Right lobe of liver (tissue), 6 donors: Measurements from ENCODE around the gene C10orf90. TPM values are rescaled to one million over a fixed set of nuclear protein-coding genes. Genes with fewer than 3 reads are reported as not detected.

ENCODE experiments used
- ATAC-seq, 4 donors: fragments of 200-7000 bp; cut with Tn5 transposase; one replicate each; pipeline ENCODE4 v1.9.1; 2020; ENCODE audit warnings: mild to moderate bottlenecking in 4 of 4, moderate library complexity in 4 of 4
- DNase-seq, 3 donors: peaks; one replicate each; pipeline ENCODE4 v3.0.0-alpha.2; 2020
- H3K27ac ChIP-seq, 3 donors: fragments of 200-600 bp; one replicate each; pipeline ENCODE4 v1.8.0; 2022
- H3K27me3 ChIP-seq, 2 donors: fragments of 200-600 bp; one replicate each; pipeline ENCODE4 v1.8.0; 2022
- H3K36me3 ChIP-seq, 4 donors: fragments of 200-600 bp; sonication (generic) in 1 of 4; one replicate each; pipeline versions ENCODE4 v1.5.1 to v1.8.0; 2017 to 2022; ENCODE audit warnings: control low read depth in 1 of 4
- H3K4me1 ChIP-seq, 4 donors: fragments of 200-600 bp; sonication (generic) in 1 of 4; one replicate each; pipeline versions ENCODE4 v1.5.1 to v1.8.0; 2017 to 2022; ENCODE audit warnings: control low read depth in 1 of 4
- H3K4me3 ChIP-seq, 3 donors: fragments of 200-600 bp; one replicate each; pipeline ENCODE4 v1.8.0; 2022
- H3K9me3 ChIP-seq, 4 donors: fragments of 200-600 bp; sonication (generic) in 1 of 4; one replicate each; pipeline versions ENCODE4 v1.5.1 to v1.8.0; 2017 to 2022; ENCODE audit warnings: control low read depth in 1 of 4
- POLR2A ChIP-seq: fragments of 450-650 bp; IDR thresholded peaks from one replicate; pipeline ENCODE4 v1.6.1; 2017; ENCODE audit warnings: antibody characterized with exemption, mild to moderate bottlenecking
- WGBS: methylation state at CpG from one replicate; pipeline ENCODE4 v1.1.6; 2018; ENCODE audit warnings: low coverage, low lambda C conversion rate; ENCODE audit not compliant: insufficient coverage; ENCODE audit errors: missing lambda C conversion rate; 5-methylcytosine and 5-hydroxymethylcytosine counted together
- intact Hi-C, 2 donors: fragments of 100-400 bp; cut with DNase I; formaldehyde crosslinking; loops; one replicate each; pipeline versions ENCODE4 v1.11.2 to v1.14.1; 2022
- total RNA-seq, 6 experiments: library from RNA; depleted of rRNA in 2 of 6; stranded (reverse); fragments of >200 nt in 2 of 6; fragmentation: NEBNext Ultra II Directional in 3 of 6; extraction: Animal tissue kit (Norgen Biotek cat#: 25700) in 3 of 6; gene quantifications; one replicate each; pipeline versions ENCODE4 v1.1.0 to v1.2.4, GENCODE V29; 2016 to 2023
- TF ChIP-seq, protein P1 (sequence below), 4 donors: fragments of 200-600 bp in 3 of 4; fragments of 450-650 bp in 1 of 4; IDR thresholded peaks; one replicate each; pipeline versions ENCODE4 v1.5.1 to v1.8.0; 2016 to 2022; ENCODE audit warnings: antibody characterized with exemption in 4 of 4, mild to moderate bottlenecking in 2 of 4
- donor health status: DM: no; HTN: yes; CAD: no.
- donor health status: DM: no; HTN: no; CAD: no.
- donor health status: DM: no; HTN: no; CAD: no.
- donor health status: DM: no; HTN: yes; CAD: no.
- donor health status: DM: no; HTN: yes; CAD: no.

C10orf90 gene
- total RNA-seq, 6 experiments from 2014 or later, result 0.22 to 0.43 TPM; not detected in 4

DNA sequence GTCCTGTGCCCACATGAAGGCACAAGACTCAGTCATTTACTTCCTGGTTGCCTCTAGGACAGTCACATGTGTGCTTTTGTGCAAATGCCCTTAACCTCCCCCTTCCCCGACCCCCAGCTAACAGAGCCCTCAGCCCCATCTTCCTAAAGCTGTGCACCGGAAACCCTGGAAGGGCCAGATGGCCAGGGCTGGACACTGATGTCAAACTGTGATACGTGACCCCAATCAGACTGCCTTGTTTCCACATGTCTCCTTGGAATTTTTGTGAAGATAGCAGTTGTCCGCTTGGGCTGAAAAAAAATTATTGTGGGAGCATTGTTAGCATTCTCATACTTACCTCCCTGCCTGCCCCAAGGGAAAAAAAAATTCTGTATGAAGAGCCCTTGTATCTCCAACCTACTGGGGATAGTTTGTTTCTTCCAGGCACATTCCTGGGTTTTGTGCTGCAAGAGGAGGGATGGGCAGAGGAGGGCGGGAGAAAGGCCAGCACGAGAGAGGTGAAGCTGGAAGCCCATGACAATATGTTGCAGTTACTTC is 265.2 kb downstream of the C10orf90 start:
- ATAC-seq (no peak), DNase-seq (no peak)
- no peaks in the 10 kb centered on the region for H3K27me3 ChIP-seq
- no peaks in the 10 kb centered on the region for H3K9me3 ChIP-seq
- no peak overlapping the region for H3K27ac ChIP-seq
- WGBS, result 52% methylated on average over 5 of the region's 6 CpGs
- no peaks in the 10 kb centered on the region for H3K4me1 ChIP-seq
- no peaks in the 10 kb centered on the region for H3K36me3 ChIP-seq
- intact Hi-C loops, result no loop called here
- TF ChIP-seq POLR2A, result no peak
- TF ChIP-seq, protein P1, sequence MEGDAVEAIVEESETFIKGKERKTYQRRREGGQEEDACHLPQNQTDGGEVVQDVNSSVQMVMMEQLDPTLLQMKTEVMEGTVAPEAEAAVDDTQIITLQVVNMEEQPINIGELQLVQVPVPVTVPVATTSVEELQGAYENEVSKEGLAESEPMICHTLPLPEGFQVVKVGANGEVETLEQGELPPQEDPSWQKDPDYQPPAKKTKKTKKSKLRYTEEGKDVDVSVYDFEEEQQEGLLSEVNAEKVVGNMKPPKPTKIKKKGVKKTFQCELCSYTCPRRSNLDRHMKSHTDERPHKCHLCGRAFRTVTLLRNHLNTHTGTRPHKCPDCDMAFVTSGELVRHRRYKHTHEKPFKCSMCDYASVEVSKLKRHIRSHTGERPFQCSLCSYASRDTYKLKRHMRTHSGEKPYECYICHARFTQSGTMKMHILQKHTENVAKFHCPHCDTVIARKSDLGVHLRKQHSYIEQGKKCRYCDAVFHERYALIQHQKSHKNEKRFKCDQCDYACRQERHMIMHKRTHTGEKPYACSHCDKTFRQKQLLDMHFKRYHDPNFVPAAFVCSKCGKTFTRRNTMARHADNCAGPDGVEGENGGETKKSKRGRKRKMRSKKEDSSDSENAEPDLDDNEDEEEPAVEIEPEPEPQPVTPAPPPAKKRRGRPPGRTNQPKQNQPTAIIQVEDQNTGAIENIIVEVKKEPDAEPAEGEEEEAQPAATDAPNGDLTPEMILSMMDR (IDR thresholded peaks at IDR 0.05), result no peak
- H3K4me3 ChIP-seq, result no peak overlapping the region

DNA sequence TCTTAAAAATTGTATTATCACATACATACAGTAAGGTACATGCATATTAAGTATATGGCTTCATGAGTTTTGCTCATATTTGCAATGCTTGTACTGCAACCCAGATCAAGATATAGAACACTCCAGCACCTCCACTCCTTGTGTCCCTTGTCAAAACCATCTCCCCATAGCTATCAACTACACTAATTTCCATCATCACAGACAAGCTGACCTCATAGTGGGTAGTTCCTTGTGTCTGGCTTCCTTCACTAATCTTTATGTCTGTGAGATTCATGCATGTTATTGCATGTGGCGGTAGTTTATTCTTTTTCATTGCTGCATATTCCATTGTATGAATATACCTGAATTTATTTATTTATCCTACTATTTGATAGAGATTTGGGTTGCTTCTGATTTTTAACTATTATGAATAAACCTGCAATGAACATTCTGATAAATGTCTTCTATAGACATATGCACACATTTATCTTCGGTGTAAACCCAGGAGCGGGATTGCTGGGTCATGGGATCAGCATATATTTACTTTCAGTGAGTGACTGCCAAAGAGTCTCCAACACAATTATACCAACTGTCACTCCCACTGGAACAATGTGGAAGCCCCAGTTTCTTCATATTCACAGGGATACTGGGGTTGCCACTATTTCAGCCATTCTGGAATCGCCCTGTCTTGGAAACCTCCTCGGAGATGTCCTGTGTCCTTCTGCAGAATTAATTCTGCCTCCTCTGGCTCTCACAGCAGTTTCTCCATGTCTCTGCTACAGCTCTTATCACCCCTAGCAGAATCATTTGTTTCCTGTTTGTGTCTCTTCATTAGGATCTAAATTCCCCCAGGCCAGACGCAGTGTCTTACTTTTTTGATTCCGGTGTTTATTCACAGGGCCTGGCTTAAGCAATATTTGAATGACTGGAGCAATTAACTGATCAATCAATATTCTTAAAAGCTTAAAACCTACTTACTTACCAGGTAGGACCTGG is 267.5 kb downstream of the C10orf90 start:
- Histone ChIP-seq H3K9me3 (no peaks in the 10 kb centered on the region), H3K27me3 (no peaks in the 10 kb centered on the region), H3K27ac (no peak overlapping the region), H3K4me3 (no peak overlapping the region), H3K36me3 (no peaks in the 10 kb centered on the region), H3K4me1 (no peaks in the 10 kb centered on the region)
- DNase-seq (no peak), ATAC-seq (peak; percentile 26 to 75 (median 39))
- WGBS, result 37% methylated on average over 7 of the region's 7 CpGs
- intact Hi-C loops, result no loop called here
- TF ChIP-seq, protein P1 (IDR thresholded peaks at IDR 0.05), result no peak
- TF ChIP-seq POLR2A, result no peak

DNA sequence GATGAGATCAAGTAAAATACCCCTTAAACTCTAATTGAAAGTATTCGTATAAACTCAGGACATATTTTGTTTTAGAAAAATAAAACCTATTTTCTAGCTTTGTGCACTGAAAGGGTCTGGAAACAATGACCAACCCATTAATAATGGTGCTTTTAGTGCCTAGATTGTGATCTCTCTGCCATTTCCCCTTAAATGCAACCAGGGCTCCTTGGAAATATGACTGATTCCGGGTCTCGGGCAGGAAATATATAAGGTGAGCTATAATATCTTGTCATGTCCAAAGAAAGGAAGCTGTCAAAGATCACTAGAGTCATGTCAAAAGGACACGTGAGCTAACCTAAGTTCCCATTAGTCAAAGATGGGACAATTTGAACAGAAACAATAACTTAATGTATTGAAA is 269.9 kb downstream of the C10orf90 start:
- no peaks in the 10 kb centered on the region for H3K27me3 ChIP-seq
- DNase-seq, result no peak
- H3K27ac ChIP-seq, result no peak overlapping the region
- H3K4me3 ChIP-seq, result no peak overlapping the region
- ATAC-seq, result no peak
- no peaks in the 10 kb centered on the region for H3K36me3 ChIP-seq
- no peak for TF ChIP-seq POLR2A
- TF ChIP-seq, protein P1 (IDR thresholded peaks at IDR 0.05), result no peak
- intact Hi-C loops, result no loop called here
- 58% methylated on average over 4 of the region's 4 CpGs for WGBS
- H3K9me3 ChIP-seq, result no peaks in the 10 kb centered on the region
- H3K4me1 ChIP-seq, result no peaks in the 10 kb centered on the region

DNA sequence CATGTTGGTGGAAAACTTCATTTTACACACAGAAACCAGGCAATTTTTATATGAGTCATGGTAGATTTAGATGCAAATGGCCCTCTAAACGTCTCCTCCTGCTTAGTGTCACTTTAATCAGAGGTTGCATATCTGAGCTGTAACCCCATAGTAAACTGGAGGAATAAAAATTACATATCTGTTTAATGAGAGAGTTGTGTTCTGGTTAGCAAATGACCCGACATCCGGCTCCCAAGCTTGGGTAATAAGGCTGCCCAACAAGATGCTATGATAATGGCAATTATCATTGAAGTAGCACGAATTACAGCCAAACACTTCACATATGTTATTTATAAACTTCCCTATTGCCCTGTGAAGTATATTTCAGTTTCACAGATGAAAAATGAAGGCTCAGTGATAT is 271.6 kb downstream of the C10orf90 start:
- TF ChIP-seq, protein P1 (IDR thresholded peaks at IDR 0.05), result no peak
- Histone ChIP-seq H3K9me3 (no peaks in the 10 kb centered on the region), H3K27me3 (no peaks in the 10 kb centered on the region), H3K4me1 (no peaks in the 10 kb centered on the region), H3K27ac (no peak overlapping the region), H3K36me3 (no peaks in the 10 kb centered on the region), H3K4me3 (no peak overlapping the region)
- WGBS, result 56% methylated on average over 4 of the region's 4 CpGs
- ATAC-seq (no peak), DNase-seq (no peak)
- intact Hi-C loops, result no loop called here
